HG03097 (cell line): ENCODE data around the gene CSRP3.
"Not testable (repeated sequence)": the region's sequence is repeated elsewhere in the genome, so short reads cannot be mapped to it uniquely, and the experiment has no call there.

Experiments
- ATAC-seq: cut with Tn5 transposase; IDR thresholded peaks from one replicate; pipeline ENCODE4 v1.9.1; 2021; ENCODE audit not compliant: unreplicated experiment, low FRiP score

CSRP3 gene

GRCh38 chr11:19136884-19137283 lies 64.9 kb downstream of the CSRP3 start:
- ATAC-seq, result not testable (repeated sequence)

- ATAC-seq, result no peak
Observed at GRCh38 chr11:19134004-19134403, 67.8 kb downstream of the CSRP3 start.
